Naive thymus-derived CD4-positive, alpha-beta T cell (primary cell): ENCODE data around the gene MRPS34. TPM values are rescaled to one million over a fixed set of nuclear protein-coding genes. Genes with fewer than 3 reads are reported as not detected.

ENCODE experiments used
- ATAC-seq: fragments of 150-1000 bp; cut with Tn5 transposase; 2 replicates; pipeline ENCODE4 v1.10.0; 2021; ENCODE audit warnings: mild to moderate bottlenecking, moderate library complexity
- CTCF ChIA-PET: fragments of 350-600 bp; sonication (Branson Sonifier 250); formaldehyde crosslinking; loops from one replicate; lab custom pipeline; 2021; ENCODE audit warnings: antibody characterized with exemption; lab: Charles Lee
- POLR2A ChIA-PET: fragments of 350-600 bp; sonication (Branson Sonifier 250); formaldehyde crosslinking; loops from one replicate; lab custom pipeline; 2021; ENCODE audit warnings: antibody characterized with exemption, inconsistent platforms; lab: Charles Lee
- DNase-seq, 9 donors: peaks; one replicate each; pipeline versions ENCODE4 v3.0.0 to v3.0.0-alpha.2; 2020 to 2022; ENCODE audit warnings: mixed read lengths in 1 of 9
- H3K27ac ChIP-seq: one replicate; pipeline ENCODE4 v1.7.0; 2013; ENCODE audit warnings: mild to moderate bottlenecking, low read depth, low read length, moderate library complexity
- H3K27me3 ChIP-seq, 2 donors: one replicate each; pipeline ENCODE4 v1.7.0; 2013; ENCODE audit warnings: low read length in 2 of 2, mild to moderate bottlenecking in 2 of 2, moderate library complexity in 2 of 2; ENCODE audit not compliant: control insufficient read depth in 2 of 2, insufficient read depth in 2 of 2
- H3K36me3 ChIP-seq, 3 experiments: 1 replicate in 2 of 3; 2 replicates in 1 of 3; pipeline ENCODE4 v1.7.0; 2013; ENCODE audit warnings: low read length in 3 of 3, mild to moderate bottlenecking in 3 of 3, moderate library complexity in 1 of 3; ENCODE audit not compliant: insufficient read depth in 3 of 3, control insufficient read depth in 2 of 3
- H3K4me1 ChIP-seq, 2 donors: one replicate each; pipeline ENCODE4 v1.7.0; 2013; ENCODE audit warnings: low read length in 2 of 2, mild to moderate bottlenecking in 2 of 2, moderate library complexity in 1 of 2; ENCODE audit not compliant: control insufficient read depth in 2 of 2, insufficient read depth in 2 of 2
- H3K4me3 ChIP-seq: 2 replicates; pipeline ENCODE4 v1.7.0; 2013; ENCODE audit warnings: mild to moderate bottlenecking, low read length
- H3K9me3 ChIP-seq, 3 experiments: 1 replicate in 2 of 3; 2 replicates in 1 of 3; pipeline ENCODE4 v1.7.0; 2013; ENCODE audit warnings: low read length in 3 of 3; ENCODE audit not compliant: control insufficient read depth in 2 of 3
- H3K27ac Mint-ChIP-seq, 9 donors: one replicate each; pipeline ENCODE4 v1.8.0; 2020 to 2022; ENCODE audit warnings: mixed read lengths in 9 of 9, mild to moderate bottlenecking in 8 of 9, moderate library complexity in 5 of 9, inconsistent platforms in 2 of 9
- H3K27me3 Mint-ChIP-seq, 5 donors: one replicate each; pipeline ENCODE4 v1.8.0; 2021 to 2022; ENCODE audit warnings: mixed read lengths in 5 of 5, mild to moderate bottlenecking in 1 of 5
- H3K36me3 Mint-ChIP-seq, 5 donors: one replicate each; pipeline ENCODE4 v1.8.0; 2020 to 2022; ENCODE audit warnings: mixed read lengths in 5 of 5, mild to moderate bottlenecking in 3 of 5, inconsistent platforms in 1 of 5
- H3K4me1 Mint-ChIP-seq, 7 donors: one replicate each; pipeline ENCODE4 v1.8.0; 2020 to 2022; ENCODE audit warnings: mixed read lengths in 7 of 7, mild to moderate bottlenecking in 3 of 7, inconsistent platforms in 1 of 7
- H3K4me3 Mint-ChIP-seq, 10 donors: one replicate each; pipeline ENCODE4 v1.8.0; 2020 to 2022; ENCODE audit warnings: mild to moderate bottlenecking in 10 of 10, mixed read lengths in 10 of 10, moderate library complexity in 6 of 10, inconsistent platforms in 2 of 10
- H3K9me3 Mint-ChIP-seq, 11 donors: one replicate each; pipeline ENCODE4 v1.8.0; 2020 to 2022; ENCODE audit warnings: mixed read lengths in 11 of 11, mild to moderate bottlenecking in 4 of 11, inconsistent platforms in 1 of 11, moderate library complexity in 1 of 11
- intact Hi-C, 2 donors: fragments of 100-400 bp; cut with micrococcal nuclease; formaldehyde crosslinking; loops; one replicate each; pipeline ENCODE4 v1.15.1; 2023
- polyA plus RNA-seq, 2 donors: library from polyadenylated mRNA; unstranded; fragments of 300-500 nt; fragmentation: Illumina TruSeq; gene quantifications; one replicate each; pipeline ENCODE4 v1.2.3, GENCODE V29; 2021
- total RNA-seq, 6 experiments: library from RNA in 5 of 6; stranded (reverse) in 5 of 6; gene quantifications; 1 replicate in 5 of 6; 2 replicates in 1 of 6; pipeline ENCODE4 v1.2.3 and lab custom pipeline; 2021 to 2026

Gene MRPS34
- total and polyA plus RNA-seq, 7 experiments from 2014 or later, result 41.6 to 162 (median 60.9) TPM

GRCh38 chr16:1769402-1770300 lies 3.3 kb downstream of the MRPS34 start:
- H3K9me3 Mint-ChIP-seq, result peaks cover 0 to 3% (median 0%) of the 10 kb centered on the region in 11 donors
- DNase-seq, result no peak
- H3K27ac Mint-ChIP-seq, result peak overlapping the region in 7 of 9 donors; percentile 21 to 83 (median 70)
- peaks cover 0 to 2% (median 0%) of the 10 kb centered on the region in 5 donors for H3K27me3 Mint-ChIP-seq
- POLR2A ChIA-PET, result interaction anchor here (1.4 to 7.9 kb wide), 2 partner anchors 8 to 12 kb away, joined by 5 to 93 read pairs; partner anchors contain the start of genes NUBP2 and SPSB3
- H3K27ac ChIP-seq, result peak overlapping the region; percentile 85
- H3K4me1 ChIP-seq, result peaks cover 13 to 21% of the 10 kb centered on the region in 2 donors
- H3K4me3 Mint-ChIP-seq, result peak overlapping the region; percentile 37 to 98 (median 80)
- peaks cover 8 to 20% (median 13%) of the 10 kb centered on the region in 7 donors for H3K4me1 Mint-ChIP-seq
- ATAC-seq, result no peak
- H3K27me3 ChIP-seq, result no peaks in the 10 kb centered on the region
- peaks cover 0 to 50% (median 0%) of the 10 kb centered on the region in 3 experiments for H3K36me3 ChIP-seq
- CTCF ChIA-PET, result interaction anchor here (0.7 to 3.3 kb wide), 3 partner anchors 13 to 71 kb away, joined by 3 to 13 read pairs (median 3); partner anchors contain the start of genes NUBP2 and SPSB3
- no peaks in the 10 kb centered on the region for H3K9me3 ChIP-seq
- peaks cover 0 to 9% (median 0%) of the 10 kb centered on the region in 5 donors for H3K36me3 Mint-ChIP-seq
- intact Hi-C loops, result loop anchor here (2.0 to 10.0 kb wide), 4 partner anchors 237 to 498 kb away; partner anchors contain the start of genes RNPS1 (in 1 of the 2), TMEM204 (in 1 of the 2) and UBE2I (in 1 of the 2)
- no peak overlapping the region for H3K4me3 ChIP-seq

GRCh38 chr16:1768767-1769401 lies 4.0 kb downstream of the MRPS34 start:
- Histone ChIP-seq H3K27me3 (no peaks in the 10 kb centered on the region), H3K4me1 (peaks cover 5 to 14% of the 10 kb centered on the region in 2 donors), H3K9me3 (no peaks in the 10 kb centered on the region), H3K4me3 (no peak overlapping the region), H3K27ac (no peak overlapping the region), H3K36me3 (peaks cover 0 to 57% (median 0%) of the 10 kb centered on the region in 3 experiments)
- Mint-ChIP-seq H3K9me3 (peaks cover 0 to 3% (median 0%) of the 10 kb centered on the region in 11 donors), H3K27ac (peak overlapping the region in 1 of 9 donors; percentile 33), H3K4me1 (peaks cover 8 to 18% (median 13%) of the 10 kb centered on the region in 7 donors), H3K36me3 (peaks cover 0 to 9% (median 0%) of the 10 kb centered on the region in 5 donors), H3K27me3 (peaks cover 0 to 2% (median 0%) of the 10 kb centered on the region in 5 donors), H3K4me3 (peak overlapping the region in 1 of 10 donors; percentile 21)
- ChIA-PET POLR2A (interaction anchor here (1.4 to 7.9 kb wide), 2 partner anchors 9 to 13 kb away, joined by 5 to 93 read pairs; partner anchors contain the start of genes NUBP2 and SPSB3), CTCF (no interaction called here)
- no peak for DNase-seq
- no peak for ATAC-seq
- intact Hi-C loops, result no loop called here

GRCh38 chr16:1768061-1768766 lies 4.7 kb downstream of the MRPS34 start:
- Mint-ChIP-seq H3K4me1 (peaks cover 8 to 16% (median 12%) of the 10 kb centered on the region in 7 donors), H3K9me3 (peaks cover 0 to 3% (median 0%) of the 10 kb centered on the region in 11 donors), H3K36me3 (peaks cover 0 to 9% (median 0%) of the 10 kb centered on the region in 5 donors), H3K27ac (peak overlapping the region in 2 of 9 donors; percentile 54 to 71), H3K27me3 (peaks cover 0 to 2% (median 0%) of the 10 kb centered on the region in 5 donors), H3K4me3 (no peak overlapping the region)
- no peaks in the 10 kb centered on the region for H3K9me3 ChIP-seq
- intact Hi-C loops, result no loop called here
- peaks cover 3 to 11% of the 10 kb centered on the region in 2 donors for H3K4me1 ChIP-seq
- ATAC-seq (no peak), DNase-seq (peak in 1 of 9 donors; percentile 12)
- POLR2A ChIA-PET, result interaction anchor here (1.4 to 7.9 kb wide), 2 partner anchors 9 to 13 kb away, joined by 5 to 93 read pairs; partner anchors contain the start of genes NUBP2 and SPSB3
- CTCF ChIA-PET, result no interaction called here
- H3K27me3 ChIP-seq, result no peaks in the 10 kb centered on the region
- H3K27ac ChIP-seq, result no peak overlapping the region
- H3K4me3 ChIP-seq, result no peak overlapping the region
- H3K36me3 ChIP-seq, result peaks cover 0 to 57% (median 0%) of the 10 kb centered on the region in 3 experiments

GRCh38 chr16:1767116-1767994 lies 5.6 kb downstream of the MRPS34 start:
- no peak overlapping the region for H3K4me3 ChIP-seq
- H3K9me3 ChIP-seq, result no peaks in the 10 kb centered on the region
- CTCF ChIA-PET, result no interaction called here
- no peak overlapping the region for H3K4me3 Mint-ChIP-seq
- intact Hi-C loops, result no loop called here
- ATAC-seq (no peak), DNase-seq (no peak)
- H3K36me3 ChIP-seq, result peaks cover 0 to 60% (median 0%) of the 10 kb centered on the region in 3 experiments
- peaks cover 7 to 14% (median 12%) of the 10 kb centered on the region in 7 donors for H3K4me1 Mint-ChIP-seq
- peaks cover 0 to 3% (median 0%) of the 10 kb centered on the region in 11 donors for H3K9me3 Mint-ChIP-seq
- H3K27ac Mint-ChIP-seq, result peak overlapping the region in 1 of 9 donors; percentile 25
- H3K27ac ChIP-seq, result no peak overlapping the region
- POLR2A ChIA-PET, result interaction anchor here (0.6 to 7.9 kb wide), 2 partner anchors 14 to 117 kb away, joined by 3 to 93 read pairs; partner anchors contain the start of genes NUBP2 and SPSB3
- H3K36me3 Mint-ChIP-seq, result peaks cover 0 to 8% (median 0%) of the 10 kb centered on the region in 5 donors
- no peaks in the 10 kb centered on the region for H3K27me3 ChIP-seq
- H3K27me3 Mint-ChIP-seq, result peaks cover 0 to 2% (median 0%) of the 10 kb centered on the region in 5 donors
- H3K4me1 ChIP-seq, result peaks cover 3 to 11% of the 10 kb centered on the region in 2 donors

- no peaks in the 10 kb centered on the region for H3K27me3 Mint-ChIP-seq
- POLR2A ChIA-PET, result no interaction called here
- H3K36me3 ChIP-seq, result peaks cover 0 to 67% (median 0%) of the 10 kb centered on the region in 3 experiments
Measured at GRCh38 chr16:1766701-1767100, 6.2 kb downstream of the MRPS34 start.

More at GRCh38 chr16:1766701-1767100, 6.2 kb downstream of the MRPS34 start:
- H3K4me3 Mint-ChIP-seq, result no peak overlapping the region
- no peak overlapping the region for H3K4me3 ChIP-seq
- no peaks in the 10 kb centered on the region for H3K9me3 Mint-ChIP-seq
- ATAC-seq, result no peak
- CTCF ChIA-PET, result no interaction called here
- no peak for DNase-seq
- H3K4me1 ChIP-seq, result peaks cover 3 to 6% of the 10 kb centered on the region in 2 donors
- H3K4me1 Mint-ChIP-seq, result peaks cover under 1 to 8% (median 5%) of the 10 kb centered on the region in 7 donors
- no peak overlapping the region for H3K27ac Mint-ChIP-seq
- no peaks in the 10 kb centered on the region for H3K27me3 ChIP-seq
- intact Hi-C loops, result no loop called here
- H3K9me3 ChIP-seq, result no peaks in the 10 kb centered on the region
- peaks cover 0 to 2% (median 0%) of the 10 kb centered on the region in 5 donors for H3K36me3 Mint-ChIP-seq
- no peak overlapping the region for H3K27ac ChIP-seq
